Duodenal mucosa (tissue), 2 donors: ENCODE data around the gene GINS1.

Experiments
- H3K27ac ChIP-seq: one replicate; pipeline ENCODE4 v1.7.0; 2013; ENCODE audit warnings: low read depth, low read length
- H3K27me3 ChIP-seq, 2 donors: one replicate each; pipeline ENCODE4 v1.7.0; 2013; ENCODE audit warnings: low read length in 2 of 2, control low read depth in 1 of 2; ENCODE audit not compliant: insufficient read depth in 2 of 2, control insufficient read depth in 1 of 2
- H3K36me3 ChIP-seq, 2 donors: one replicate each; pipeline ENCODE4 v1.7.0; 2013; ENCODE audit warnings: low read length in 2 of 2, control low read depth in 1 of 2; ENCODE audit not compliant: insufficient read depth in 2 of 2, control insufficient read depth in 1 of 2
- H3K4me1 ChIP-seq, 2 donors: one replicate each; pipeline ENCODE4 v1.7.0; 2013; ENCODE audit warnings: low read length in 2 of 2, control low read depth in 1 of 2; ENCODE audit not compliant: insufficient read depth in 2 of 2, control insufficient read depth in 1 of 2
- H3K4me3 ChIP-seq, 2 donors: one replicate each; pipeline ENCODE4 v1.7.0; 2013; ENCODE audit warnings: low read length in 2 of 2, low read depth in 1 of 2
- H3K9ac ChIP-seq, 2 donors: one replicate each; pipeline ENCODE4 v1.7.0; 2013; ENCODE audit warnings: low read length in 2 of 2, low read depth in 1 of 2
- H3K9me3 ChIP-seq, 2 donors: one replicate each; pipeline ENCODE4 v1.7.0; 2013; ENCODE audit warnings: low read length in 2 of 2, control low read depth in 1 of 2; ENCODE audit not compliant: control insufficient read depth in 1 of 2

Gene GINS1

DNA sequence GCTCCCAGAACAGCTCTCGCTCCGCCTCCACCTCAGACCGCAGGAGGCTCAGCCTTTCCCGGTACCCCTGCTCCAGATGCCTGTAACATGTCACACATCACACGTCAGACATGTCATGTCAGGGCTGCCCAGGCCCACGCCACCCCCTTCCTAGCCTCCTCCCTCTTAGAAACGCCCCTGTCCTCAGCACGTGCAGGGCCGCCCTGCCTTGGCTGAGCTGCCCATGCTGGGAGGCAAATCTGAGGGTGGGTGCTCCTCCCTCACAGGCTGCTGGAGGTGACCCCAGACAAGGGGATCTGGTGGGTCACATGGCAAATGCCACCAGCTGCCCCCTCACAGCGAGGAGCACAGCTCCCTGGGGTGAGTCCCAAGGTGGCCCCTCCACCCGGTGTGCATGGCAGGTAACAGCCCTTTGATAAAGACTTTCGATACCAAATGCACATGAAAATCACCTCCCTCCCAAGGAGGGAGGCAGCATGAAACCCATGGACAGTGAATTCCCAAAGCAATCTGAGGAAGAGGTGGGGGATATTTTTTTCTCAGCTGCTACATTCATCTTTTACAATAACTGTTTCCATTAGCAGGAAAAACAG lies 84.1 kb downstream of the GINS1 start:
- no peaks in the 10 kb centered on the region for H3K9me3 ChIP-seq
- no peaks in the 10 kb centered on the region for H3K4me1 ChIP-seq
- H3K4me3 ChIP-seq: no peak overlapping the region
- no peak overlapping the region for H3K27ac ChIP-seq
- no peak overlapping the region for H3K9ac ChIP-seq
- H3K27me3 ChIP-seq: no peaks in the 10 kb centered on the region
- H3K36me3 ChIP-seq: peaks cover 2 to 6% of the 10 kb centered on the region in 2 donors

DNA sequence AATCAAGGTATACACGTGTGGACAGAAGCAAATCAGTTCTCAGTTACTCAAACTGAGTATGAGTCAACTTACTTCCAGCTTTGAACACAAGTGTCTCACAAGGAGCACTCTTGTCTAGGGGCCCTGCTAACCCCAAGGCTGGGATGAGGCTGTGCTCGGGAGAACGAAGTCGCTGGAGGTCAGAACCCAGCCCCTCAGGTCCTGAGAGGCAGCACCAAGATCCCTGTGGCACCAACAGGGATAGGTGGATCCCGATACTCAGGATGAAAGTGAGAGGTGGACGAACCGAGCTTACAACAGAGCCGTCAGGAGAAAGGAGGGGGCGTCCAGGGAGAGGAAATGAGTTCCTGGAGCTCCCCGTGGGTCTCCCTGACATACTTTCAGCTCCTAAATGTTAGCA lies 85.7 kb downstream of the GINS1 start:
- Histone ChIP-seq H3K9me3 (no peaks in the 10 kb centered on the region), H3K27me3 (no peaks in the 10 kb centered on the region), H3K27ac (no peak overlapping the region), H3K36me3 (peaks cover 2 to 6% of the 10 kb centered on the region in 2 donors), H3K4me3 (no peak overlapping the region), H3K4me1 (no peaks in the 10 kb centered on the region), H3K9ac (no peak overlapping the region)

DNA sequence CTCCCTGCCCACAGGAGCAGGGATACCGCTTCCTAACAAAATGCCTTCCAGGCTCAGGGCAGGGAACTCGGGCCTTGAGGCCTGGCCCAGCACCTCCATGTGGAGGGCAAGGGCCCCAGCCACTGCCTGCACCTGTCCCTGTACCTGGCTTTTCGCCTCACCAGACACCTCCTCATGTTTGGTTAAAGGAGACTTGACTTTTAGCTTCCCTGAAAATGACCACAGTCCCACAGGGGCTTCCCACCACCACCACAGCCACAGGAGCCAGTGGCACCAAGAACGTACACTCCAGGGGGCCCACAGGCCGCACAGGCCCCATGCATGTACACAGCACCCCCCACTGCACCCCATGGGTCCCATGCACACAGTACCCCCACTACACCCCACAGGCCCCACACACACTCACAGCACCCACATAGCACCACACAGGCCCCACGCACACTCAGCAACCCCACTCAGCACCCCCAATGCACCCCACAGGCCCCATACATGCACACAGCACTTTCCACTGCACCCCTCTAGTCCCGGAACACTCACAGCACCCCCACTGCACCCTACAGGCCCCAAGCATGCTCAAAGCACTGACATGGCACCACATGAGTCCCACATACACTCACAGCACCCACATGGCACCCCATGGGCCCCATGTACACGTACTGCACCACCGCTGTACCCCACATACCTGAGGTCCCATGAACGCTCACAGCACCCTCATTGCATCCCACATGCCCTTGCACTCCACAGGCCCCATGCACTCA lies 86.5 kb downstream of the GINS1 start:
- H3K9ac ChIP-seq: no peak overlapping the region
- H3K4me1 ChIP-seq: no peaks in the 10 kb centered on the region
- no peak overlapping the region for H3K27ac ChIP-seq
- H3K4me3 ChIP-seq: no peak overlapping the region
- peaks cover 2 to 3% of the 10 kb centered on the region in 2 donors for H3K36me3 ChIP-seq
- no peaks in the 10 kb centered on the region for H3K27me3 ChIP-seq
- no peaks in the 10 kb centered on the region for H3K9me3 ChIP-seq

DNA sequence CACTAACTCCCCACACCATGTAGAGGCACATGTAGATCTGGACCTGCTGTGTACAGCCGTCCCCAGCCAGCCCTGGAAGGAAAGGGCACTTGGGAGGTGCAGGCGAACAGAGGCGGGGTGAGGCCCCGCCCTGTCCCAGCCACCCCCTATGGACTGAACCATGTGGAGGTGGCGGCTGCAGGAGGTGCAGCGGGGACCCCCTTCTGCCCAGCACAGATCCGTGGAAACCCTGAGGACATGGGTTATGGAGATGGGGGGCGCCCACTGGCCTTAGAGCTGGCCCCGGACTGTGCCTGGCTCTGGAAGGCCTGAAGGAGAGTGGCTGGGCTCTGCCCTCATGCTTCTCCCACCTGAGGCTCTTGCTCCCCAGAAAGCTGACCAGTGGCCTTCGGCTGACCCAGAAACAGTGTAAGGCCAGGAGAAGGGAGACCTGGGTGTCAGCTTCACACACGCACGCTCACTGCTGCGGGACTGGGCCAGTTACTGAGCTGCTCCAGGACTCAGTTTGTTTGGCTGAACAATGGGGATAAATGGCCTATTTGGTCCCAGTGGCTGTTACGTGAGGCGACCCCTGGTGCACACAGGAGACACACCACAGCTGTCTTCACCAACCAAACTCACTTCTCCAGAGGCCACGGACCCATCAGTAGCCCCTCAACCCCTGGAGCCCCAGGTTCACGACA lies 87.2 kb downstream of the GINS1 start:
- Histone ChIP-seq H3K27ac (no peak overlapping the region), H3K9ac (no peak overlapping the region), H3K4me1 (no peaks in the 10 kb centered on the region), H3K27me3 (no peaks in the 10 kb centered on the region), H3K9me3 (no peaks in the 10 kb centered on the region), H3K36me3 (peaks cover 0 to 2% of the 10 kb centered on the region in 2 donors), H3K4me3 (no peak overlapping the region)

DNA sequence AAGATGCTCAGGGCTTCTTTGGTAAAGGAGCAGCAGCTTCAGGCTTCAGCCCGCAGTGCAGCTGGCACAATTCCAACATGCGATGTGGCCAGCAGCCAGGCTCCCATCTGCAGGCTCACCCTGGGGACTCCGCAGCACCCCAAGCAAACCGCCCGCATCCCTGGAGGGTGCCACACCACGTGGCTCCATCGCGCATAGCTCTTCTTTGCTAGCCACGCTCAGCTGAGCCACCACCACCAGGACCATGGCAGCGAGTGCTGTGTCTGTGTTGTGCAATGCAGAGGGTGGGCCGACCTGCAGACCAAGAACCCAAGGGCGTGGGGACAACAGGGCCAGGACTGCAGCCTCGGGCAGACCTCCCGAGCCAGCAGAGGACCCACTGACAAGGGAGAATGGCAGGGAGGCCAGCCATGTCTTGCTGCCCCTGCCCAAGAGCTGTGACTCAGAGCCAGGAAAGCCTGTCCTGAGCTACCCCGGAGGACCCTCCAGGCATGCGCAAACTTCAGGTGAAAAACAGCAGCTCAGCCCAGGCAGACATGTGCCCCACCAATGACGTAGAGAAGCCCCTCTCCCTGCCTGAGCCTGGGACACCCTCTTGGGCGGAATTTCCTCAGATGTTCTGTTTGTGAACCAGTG lies 87.8 kb downstream of the GINS1 start:
- Histone ChIP-seq H3K9me3 (no peaks in the 10 kb centered on the region), H3K27ac (no peak overlapping the region), H3K4me3 (no peak overlapping the region), H3K4me1 (no peaks in the 10 kb centered on the region), H3K27me3 (no peaks in the 10 kb centered on the region), H3K36me3 (peaks cover 0 to 2% of the 10 kb centered on the region in 2 donors), H3K9ac (no peak overlapping the region)

DNA sequence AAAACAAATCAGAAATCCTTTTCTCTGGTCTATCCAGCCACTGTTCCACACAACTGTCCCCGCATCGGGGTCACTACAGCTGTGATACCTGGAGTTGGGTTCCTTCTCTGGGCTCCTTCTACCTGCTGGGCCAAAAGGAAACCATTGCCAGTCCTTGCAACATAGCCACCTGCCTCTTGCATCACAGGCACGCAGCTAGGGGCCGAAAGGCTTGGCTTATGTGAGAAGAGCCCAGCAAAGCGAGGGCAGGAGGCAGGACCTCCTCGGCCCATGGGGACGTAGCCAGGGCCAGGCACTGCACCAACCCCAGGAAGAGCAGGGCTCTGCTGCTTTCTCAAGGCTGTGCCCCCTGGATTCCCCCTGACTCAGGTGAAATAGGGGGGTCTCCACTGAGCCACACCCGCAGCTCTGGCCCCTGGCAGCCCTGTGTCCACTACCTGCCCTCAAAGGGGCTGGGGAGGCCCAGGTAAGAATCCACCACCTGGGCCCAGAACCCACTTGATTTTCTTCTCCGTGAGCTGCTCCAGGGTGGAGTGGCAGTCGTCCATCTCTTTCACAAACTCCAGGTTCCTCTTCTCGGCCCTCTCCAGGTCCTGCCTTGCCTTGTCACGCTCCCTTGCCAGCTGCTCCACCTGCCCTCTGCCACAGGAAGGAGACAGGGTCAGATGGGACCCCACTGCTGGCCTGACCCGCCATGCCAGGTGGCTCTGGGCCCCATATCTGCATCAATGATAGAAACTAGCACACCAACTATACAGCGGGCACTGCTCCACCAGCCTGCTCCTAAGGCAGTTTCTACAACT lies 88.9 kb downstream of the GINS1 start:
- Histone ChIP-seq H3K9me3 (no peaks in the 10 kb centered on the region), H3K4me1 (no peaks in the 10 kb centered on the region), H3K4me3 (no peak overlapping the region), H3K36me3 (peaks cover 0 to 2% of the 10 kb centered on the region in 2 donors), H3K27me3 (no peaks in the 10 kb centered on the region), H3K27ac (no peak overlapping the region), H3K9ac (no peak overlapping the region)

DNA sequence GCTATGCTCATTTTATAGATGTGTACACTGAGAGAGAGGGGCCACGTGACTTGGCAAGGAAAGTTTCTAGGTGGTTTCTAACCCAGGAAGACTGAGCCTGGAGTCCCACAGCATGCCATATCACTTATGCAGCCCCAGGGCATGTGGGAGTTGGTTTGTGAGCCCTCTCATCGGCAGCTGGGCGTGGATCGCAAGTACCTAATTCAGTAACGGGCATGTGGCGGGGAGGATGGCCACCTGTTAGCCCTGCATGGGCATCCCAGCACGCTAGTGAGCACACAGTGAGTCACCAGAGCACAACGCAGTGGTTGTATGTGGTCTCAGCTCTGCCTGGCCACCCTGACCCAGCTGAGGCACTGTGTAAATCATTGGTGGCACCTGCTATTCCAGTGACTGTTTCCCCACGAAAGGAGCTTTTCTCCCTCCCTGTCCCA lies 89.5 kb downstream of the GINS1 start:
- no peaks in the 10 kb centered on the region for H3K9me3 ChIP-seq
- no peaks in the 10 kb centered on the region for H3K4me1 ChIP-seq
- H3K27ac ChIP-seq: no peak overlapping the region
- H3K9ac ChIP-seq: no peak overlapping the region
- H3K36me3 ChIP-seq: peaks cover 0 to 2% of the 10 kb centered on the region in 2 donors
- no peaks in the 10 kb centered on the region for H3K27me3 ChIP-seq
- H3K4me3 ChIP-seq: no peak overlapping the region

DNA sequence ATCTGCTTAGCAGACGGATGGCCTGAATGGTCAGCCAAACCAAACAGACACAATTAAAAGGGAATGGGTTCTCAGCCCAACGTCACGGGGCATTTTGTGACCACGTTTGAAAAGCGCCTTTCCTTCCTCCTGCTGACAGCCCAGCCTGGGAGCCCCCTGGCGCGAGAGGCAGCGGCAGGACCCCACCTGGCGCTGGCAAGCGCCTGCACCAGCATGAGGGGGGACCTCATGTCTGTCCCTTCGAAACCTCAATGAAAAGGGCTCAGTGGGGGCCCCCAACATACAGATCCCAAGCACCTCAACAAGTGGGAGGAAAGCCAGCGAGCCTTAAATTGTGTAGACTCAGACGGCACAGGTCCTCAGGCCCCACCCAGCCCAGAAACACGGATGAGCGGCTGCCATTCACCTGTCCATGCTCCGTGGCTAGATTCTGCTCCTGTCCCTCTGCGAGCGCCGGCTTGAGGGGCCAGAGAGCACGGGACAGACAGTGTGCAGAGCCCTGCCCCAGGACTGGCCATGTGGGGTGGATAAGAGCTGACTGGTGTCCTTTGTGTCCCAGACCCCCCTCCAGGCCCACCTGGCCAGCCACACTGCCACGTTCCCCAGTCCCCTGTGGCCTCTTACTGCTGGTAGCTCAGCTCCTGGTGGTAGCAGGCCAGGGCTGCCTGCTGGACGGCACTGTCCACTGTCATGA lies 90.3 kb downstream of the GINS1 start:
- Histone ChIP-seq H3K9me3 (no peaks in the 10 kb centered on the region), H3K36me3 (peaks cover 0 to 2% of the 10 kb centered on the region in 2 donors), H3K4me1 (no peaks in the 10 kb centered on the region), H3K9ac (no peak overlapping the region), H3K27ac (no peak overlapping the region), H3K4me3 (no peak overlapping the region), H3K27me3 (no peaks in the 10 kb centered on the region)
